IMR-90 (cell line): ENCODE measurements around the gene C10orf90.

Experiments used
- CTCF ChIP-seq: conservative IDR thresholded peaks from 2 replicates; pipeline ENCODE4 v1.5.1; 2012; ENCODE audit warnings: mild to moderate bottlenecking, low read depth, low read length, improper control_type of control experiment
- MAFK ChIP-seq: IDR thresholded peaks from 2 replicates; pipeline ENCODE4 v1.6.1; 2012; ENCODE audit warnings: low read depth, low read length, improper control_type of control experiment
- MXI1 ChIP-seq: IDR thresholded peaks from 2 replicates; pipeline ENCODE4 v1.6.1; 2012; ENCODE audit warnings: low read depth, mild to moderate bottlenecking, low read length, moderate library complexity, borderline replicate concordance
- TF ChIP-seq, protein P1 (sequence below): fragments of 150-350 bp; IDR thresholded peaks from 2 replicates; pipeline ENCODE4 v1.6.1; 2016; ENCODE audit warnings: low read depth, mild to moderate bottlenecking, low read length, moderate library complexity, borderline replicate concordance

- TF ChIP-seq, protein P1, sequence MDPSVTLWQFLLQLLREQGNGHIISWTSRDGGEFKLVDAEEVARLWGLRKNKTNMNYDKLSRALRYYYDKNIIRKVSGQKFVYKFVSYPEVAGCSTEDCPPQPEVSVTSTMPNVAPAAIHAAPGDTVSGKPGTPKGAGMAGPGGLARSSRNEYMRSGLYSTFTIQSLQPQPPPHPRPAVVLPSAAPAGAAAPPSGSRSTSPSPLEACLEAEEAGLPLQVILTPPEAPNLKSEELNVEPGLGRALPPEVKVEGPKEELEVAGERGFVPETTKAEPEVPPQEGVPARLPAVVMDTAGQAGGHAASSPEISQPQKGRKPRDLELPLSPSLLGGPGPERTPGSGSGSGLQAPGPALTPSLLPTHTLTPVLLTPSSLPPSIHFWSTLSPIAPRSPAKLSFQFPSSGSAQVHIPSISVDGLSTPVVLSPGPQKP: no peak
- TF ChIP-seq CTCF (no peak), MAFK (peak; percentile 52; the same call in 1 of the 2 replicates), MXI1 (no peak)
Observed at GRCh38 chr10:126397640-126398382, 272.7 kb downstream of the C10orf90 start.
